A549 treated with dexamethasone at 1 μM for 4 hours (cell line): ENCODE data around the gene CUL4A. TPM values are rescaled to one million over a fixed set of nuclear protein-coding genes. Genes with fewer than 3 reads are reported as not detected.

Experiments
- total RNA-seq: library from RNA; stranded (reverse); fragments of 200-300 nt; extraction: Qiagen RNA extraction; gene quantifications from 5 replicates; pipeline ENCODE4 v1.2.3, GENCODE V29; 2022

The CUL4A gene
- 46.8 to 55.4 TPM (median 51.1 TPM) in 5 replicates for total RNA-seq

DNA sequence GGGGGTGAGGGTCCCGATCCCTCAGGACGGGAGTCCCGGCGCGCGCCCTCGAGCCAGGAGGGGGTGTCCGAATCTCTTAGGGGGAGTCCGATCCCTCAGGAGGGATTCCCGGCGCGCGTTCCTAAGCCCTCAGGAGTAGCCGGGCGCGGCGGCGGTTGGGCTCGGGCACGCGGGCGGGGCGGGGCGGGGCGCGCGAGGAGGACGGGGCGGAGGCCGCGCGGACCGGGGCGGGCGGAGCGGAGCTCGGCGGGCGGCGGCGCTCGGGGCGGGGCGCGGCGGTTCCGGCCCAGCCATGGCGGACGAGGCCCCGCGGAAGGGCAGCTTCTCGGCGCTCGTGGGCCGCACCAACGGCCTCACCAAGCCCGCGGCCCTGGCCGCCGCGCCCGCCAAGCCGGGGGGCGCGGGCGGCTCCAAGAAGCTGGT is at the start of gene CUL4A:
Gene CUL4A (plus strand): TSS at position 278 of the 423 bp plus-strand sequence. CDS start 15 bp downstream, at position 293.

GRCh38 chr13:113208421-113209335 is 735 bp upstream of the CUL4A start, which contains the start of gene PCID2:
Gene PCID2 (minus strand): TSS chr13:113208669. CDS start chr13:113208634, 35 bp downstream.

DNA sequence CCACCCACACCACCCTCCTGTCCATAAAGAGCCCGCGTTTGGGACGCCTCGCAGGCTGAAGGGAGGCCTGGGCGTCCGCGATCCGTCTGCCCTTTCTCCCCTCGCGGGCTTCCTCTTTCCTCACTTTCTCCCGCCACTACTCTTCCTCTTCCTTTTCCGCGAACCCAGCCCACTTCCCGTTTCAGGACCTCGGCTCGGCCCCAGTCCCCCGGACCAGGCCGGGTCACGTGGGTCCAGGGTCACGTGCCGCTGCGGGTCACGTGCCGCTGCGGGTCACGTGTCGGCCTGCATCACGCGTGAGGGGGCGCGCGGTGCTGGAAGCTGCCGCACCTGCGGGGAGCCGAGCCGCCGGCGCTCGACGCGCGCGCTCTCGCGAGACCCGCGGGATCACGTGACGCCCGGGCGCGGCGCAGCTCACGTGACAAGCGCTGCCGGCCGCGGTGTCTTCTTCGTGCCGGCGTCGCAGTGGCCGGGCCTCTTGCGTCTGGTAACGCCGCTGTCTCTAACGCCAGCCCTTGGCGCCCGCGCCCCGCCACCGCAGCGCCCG is 87.5 kb downstream of the CUL4A start, which contains the start of gene LAMP1:
Gene LAMP1 (plus strand): TSS at position 417 of the 547 bp plus-strand sequence. CDS start 196 bp downstream, outside the sequence.

Other genes with a start within 250 kb of the CUL4A start
- 0.27 to 0.53 TPM (median 0.38 TPM) in 5 replicates for gene MCF2L, start 240.4 kb upstream of the CUL4A start, total RNA-seq
- gene F7, start 103.8 kb upstream of the CUL4A start, total RNA-seq, result 0.05 to 0.16 TPM (median 0.07 TPM) in 5 replicates
- gene F10, start 86.8 kb upstream of the CUL4A start, total RNA-seq, result 0.06 to 0.07 TPM in 2 of 5 replicates, not detected in the others
- gene PROZ, start 51.0 kb upstream of the CUL4A start, total RNA-seq, result not detected in 5 replicates
- gene PCID2, start 944 bp upstream of the CUL4A start, total RNA-seq, result 35.1 to 40.3 TPM (median 37.7 TPM) in 5 replicates
- gene LAMP1, start 87.6 kb downstream of the CUL4A start, total RNA-seq, result 71.5 to 96.8 TPM (median 94.8 TPM) in 5 replicates
- 1.9 to 2.2 TPM (median 2.0 TPM) in 5 replicates for gene GRTP1, start 154.5 kb downstream of the CUL4A start, total RNA-seq
- 14.8 to 17.4 TPM (median 16.5 TPM) in 5 replicates for gene ADPRHL1, start 243.9 kb downstream of the CUL4A start, total RNA-seq